Progenitor cell of endocrine pancreas (in vitro differentiated cells): ENCODE results near the gene ZGPAT. TPM values are rescaled to one million over a fixed set of nuclear protein-coding genes. Genes with fewer than 3 reads are reported as not detected.

Source experiments
- DNase-seq: peaks from one replicate; pipeline ENCODE4 v3.0.0; 2021; ENCODE audit warnings: low spot score; ENCODE audit not compliant: unreplicated experiment
- H3K27ac Mint-ChIP-seq: 2 replicates; pipeline ENCODE4 v1.8.0; 2021; ENCODE audit warnings: mild to moderate bottlenecking, moderate library complexity, mixed read lengths
- H3K27me3 Mint-ChIP-seq: 2 replicates; pipeline ENCODE4 v1.8.0; 2021; ENCODE audit warnings: mixed read lengths
- H3K36me3 Mint-ChIP-seq: 2 replicates; pipeline ENCODE4 v1.8.0; 2022; ENCODE audit warnings: mixed read lengths; ENCODE audit not compliant: insufficient read depth
- H3K4me1 Mint-ChIP-seq: 2 replicates; pipeline ENCODE4 v1.8.0; 2021; ENCODE audit warnings: low read depth, mixed read lengths
- H3K4me3 Mint-ChIP-seq: 2 replicates; pipeline ENCODE4 v1.8.0; 2021; ENCODE audit warnings: low read depth, mild to moderate bottlenecking, moderate library complexity, mixed read lengths
- H3K9me3 Mint-ChIP-seq: 2 replicates; pipeline ENCODE4 v1.8.0; 2021; ENCODE audit warnings: low read depth, mixed read lengths
- CTCF ChIP-seq: fragments of 200-600 bp; sonication (generic); IDR thresholded peaks from one replicate; pipeline ENCODE4 v1.5.0; 2021; ENCODE audit warnings: antibody characterized with exemption, mild to moderate bottlenecking; ENCODE audit not compliant: unreplicated experiment
- total RNA-seq: library from RNA; stranded (reverse); gene quantifications from 2 replicates; pipeline ENCODE4 v1.2.1, GENCODE V29; 2021

ZGPAT gene
- total RNA-seq, 1 donor from 2014 or later: 38.5 TPM

DNA sequence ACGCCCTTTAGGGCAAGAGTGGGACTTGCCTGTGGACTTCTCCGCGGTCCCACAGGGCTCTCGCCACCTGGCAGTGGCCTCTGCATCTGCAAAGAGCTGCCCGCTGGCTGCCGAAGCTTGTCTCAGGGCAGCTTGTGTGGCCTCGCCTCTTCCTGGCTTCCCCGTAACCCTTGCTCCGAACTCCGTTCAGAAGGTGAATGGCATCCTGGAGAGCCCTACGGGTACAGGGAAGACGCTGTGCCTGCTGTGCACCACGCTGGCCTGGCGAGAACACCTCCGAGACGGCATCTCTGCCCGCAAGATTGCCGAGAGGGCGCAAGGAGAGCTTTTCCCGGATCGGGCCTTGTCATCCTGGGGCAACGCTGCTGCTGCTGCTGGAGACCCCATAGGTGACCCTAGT, 46.7 kb upstream of the ZGPAT start:
- H3K4me1 Mint-ChIP-seq: peaks cover 15% of the 10 kb centered on the region

DNA sequence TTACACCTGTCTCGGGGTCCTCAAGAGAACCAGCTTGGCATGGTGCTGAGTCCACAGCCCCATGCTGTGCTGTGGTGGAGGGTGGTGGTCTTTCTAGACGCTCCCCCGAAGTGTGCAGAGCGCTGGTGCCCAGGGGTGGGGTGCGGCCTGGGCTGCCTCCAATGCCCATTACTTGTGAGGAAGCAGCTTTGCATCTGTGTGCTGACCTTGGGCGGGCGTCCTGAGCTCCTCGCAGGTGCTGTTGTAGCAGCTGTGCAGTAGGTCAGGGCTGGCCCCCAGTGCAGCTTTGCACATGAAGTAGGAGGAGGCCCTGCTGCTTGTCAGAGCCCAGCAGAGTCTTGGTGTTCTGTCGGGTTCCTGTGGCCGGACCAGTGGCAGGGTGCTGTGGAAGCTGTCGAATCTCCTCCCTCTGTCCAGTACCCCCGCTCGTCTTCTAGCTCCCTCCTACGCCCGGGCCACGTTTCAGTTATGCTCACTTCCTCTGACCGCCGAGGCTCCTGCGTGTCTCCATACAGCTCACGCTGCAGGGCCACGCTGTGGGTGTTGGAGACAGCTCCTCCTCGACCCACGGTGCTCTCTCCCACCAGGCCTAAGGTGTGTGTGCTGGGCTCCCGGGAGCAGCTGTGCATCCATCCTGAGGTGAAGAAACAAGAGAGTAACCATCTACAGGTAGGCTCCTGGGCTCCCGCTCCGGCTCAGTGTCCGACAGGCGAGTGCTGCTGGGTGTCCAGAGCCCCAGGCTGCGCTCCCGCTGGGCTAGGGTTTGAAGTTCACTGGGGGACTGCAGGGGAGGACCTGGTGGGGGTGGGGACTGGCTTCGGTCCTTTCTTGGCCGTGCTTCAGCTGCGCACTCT, 45.7 kb upstream of the ZGPAT start:
- DNase-seq: no peak
- peaks cover 3% of the 10 kb centered on the region for H3K36me3 Mint-ChIP-seq

More for the DNA sequence above, 46.7 kb upstream of the ZGPAT start:
- Mint-ChIP-seq H3K9me3 (no peaks in the 10 kb centered on the region), H3K27me3 (no peaks in the 10 kb centered on the region), H3K27ac (no peak overlapping the region), H3K4me3 (no peak overlapping the region), H3K36me3 (peaks cover 1% of the 10 kb centered on the region)
- no peak for TF ChIP-seq CTCF
- no peak for DNase-seq

DNA sequence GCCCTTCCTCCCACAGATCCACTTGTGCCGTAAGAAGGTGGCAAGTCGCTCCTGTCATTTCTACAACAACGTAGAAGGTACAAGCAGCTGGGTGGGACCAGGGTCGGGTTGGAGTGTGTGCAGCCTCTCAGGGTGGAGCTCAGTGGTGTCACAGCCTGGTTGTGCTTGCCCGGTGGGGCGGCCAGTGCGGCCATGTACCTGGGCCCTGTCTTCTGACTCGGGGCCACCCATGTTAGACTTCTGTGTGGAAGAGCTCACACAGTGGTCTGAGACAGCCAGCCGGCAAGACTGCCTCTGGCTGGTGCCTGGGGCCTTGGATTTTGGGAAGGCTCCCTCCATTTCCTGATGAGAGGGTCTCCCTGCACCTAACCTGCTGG, 45.0 kb upstream of the ZGPAT start:
- peaks cover 3% of the 10 kb centered on the region for H3K36me3 Mint-ChIP-seq

More for the DNA sequence above, 45.7 kb upstream of the ZGPAT start:
- Mint-ChIP-seq H3K27ac (peak overlapping the region; percentile 60), H3K4me3 (no peak overlapping the region), H3K4me1 (peaks cover 15% of the 10 kb centered on the region), H3K27me3 (no peaks in the 10 kb centered on the region), H3K9me3 (no peaks in the 10 kb centered on the region)
- TF ChIP-seq CTCF: no peak

DNA sequence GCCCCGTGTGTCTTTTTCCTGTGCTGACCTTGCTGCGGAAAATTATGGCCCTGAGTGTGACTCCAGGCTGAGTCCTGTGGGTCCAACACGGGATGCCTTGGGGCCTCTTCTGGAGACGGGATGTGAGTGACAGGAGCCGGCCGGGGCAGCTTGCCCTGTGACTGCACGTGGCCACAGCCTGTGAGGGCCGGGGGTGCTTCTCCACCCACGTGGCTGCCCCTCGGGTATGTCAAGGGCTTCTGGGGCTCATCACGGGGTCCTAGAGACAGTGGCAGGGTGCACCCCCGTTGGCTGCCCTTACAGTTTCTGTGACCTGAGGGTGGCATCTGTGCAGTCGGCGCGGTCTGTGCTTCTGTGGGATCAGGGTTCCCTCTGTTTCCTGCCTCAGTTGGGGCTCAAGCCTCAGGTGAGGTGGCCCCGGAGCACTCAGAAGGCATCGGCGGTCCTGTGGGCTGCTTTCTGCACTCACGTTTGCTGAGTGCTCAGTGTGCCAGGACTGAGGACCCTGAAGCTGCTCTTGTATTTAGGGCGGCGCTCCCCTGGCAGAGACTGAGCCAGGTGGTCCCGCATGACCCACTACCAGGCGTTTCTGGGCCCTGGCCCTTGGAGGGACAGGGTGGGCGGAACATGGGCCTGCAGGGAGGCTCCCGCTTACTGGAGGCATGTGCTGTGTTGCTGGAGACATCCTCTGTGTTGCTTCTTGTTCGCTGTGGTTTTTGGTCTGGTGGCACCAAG, 44.3 kb upstream of the ZGPAT start:
- peaks cover 11% of the 10 kb centered on the region for H3K4me1 Mint-ChIP-seq
- DNase-seq: no peak
- peaks cover 5% of the 10 kb centered on the region for H3K36me3 Mint-ChIP-seq
- H3K9me3 Mint-ChIP-seq: no peaks in the 10 kb centered on the region
- no peak overlapping the region for H3K4me3 Mint-ChIP-seq
- H3K27me3 Mint-ChIP-seq: no peaks in the 10 kb centered on the region
- TF ChIP-seq CTCF: no peak
- no peak overlapping the region for H3K27ac Mint-ChIP-seq

More for the DNA sequence above, 45.0 kb upstream of the ZGPAT start:
- no peaks in the 10 kb centered on the region for H3K9me3 Mint-ChIP-seq
- H3K27ac Mint-ChIP-seq: no peak overlapping the region
- no peak for DNase-seq
- no peak overlapping the region for H3K4me3 Mint-ChIP-seq
- TF ChIP-seq CTCF: no peak
- H3K27me3 Mint-ChIP-seq: no peaks in the 10 kb centered on the region
- peaks cover 15% of the 10 kb centered on the region for H3K4me1 Mint-ChIP-seq

- Mint-ChIP-seq H3K4me1 (peaks cover 5% of the 10 kb centered on the region), H3K27me3 (no peaks in the 10 kb centered on the region), H3K4me3 (no peak overlapping the region), H3K36me3 (peaks cover 5% of the 10 kb centered on the region), H3K9me3 (no peaks in the 10 kb centered on the region), H3K27ac (no peak overlapping the region)
- no peak for TF ChIP-seq CTCF
- no peak for DNase-seq
Measured at GRCh38 chr20:63664143-63664851, 43.5 kb upstream of the ZGPAT start.
